ENCODE measurements around the gene NRG2.

The NRG2 gene

GRCh38 chr5:139997276-139997675 is 45.8 kb downstream of the NRG2 start:
- TF ChIP-seq POLR2AphosphoS5 (IDR thresholded peaks at IDR 0.05; ENCODE audit: low read depth) (no peak), GABPA (IDR thresholded peaks at IDR 0.05; ENCODE audit: low read depth) (no peak), SPI1 (IDR thresholded peaks at IDR 0.05; ENCODE audit: borderline replicate concordance, low read depth) (no peak)
- TF ChIP-seq, protein P1, sequence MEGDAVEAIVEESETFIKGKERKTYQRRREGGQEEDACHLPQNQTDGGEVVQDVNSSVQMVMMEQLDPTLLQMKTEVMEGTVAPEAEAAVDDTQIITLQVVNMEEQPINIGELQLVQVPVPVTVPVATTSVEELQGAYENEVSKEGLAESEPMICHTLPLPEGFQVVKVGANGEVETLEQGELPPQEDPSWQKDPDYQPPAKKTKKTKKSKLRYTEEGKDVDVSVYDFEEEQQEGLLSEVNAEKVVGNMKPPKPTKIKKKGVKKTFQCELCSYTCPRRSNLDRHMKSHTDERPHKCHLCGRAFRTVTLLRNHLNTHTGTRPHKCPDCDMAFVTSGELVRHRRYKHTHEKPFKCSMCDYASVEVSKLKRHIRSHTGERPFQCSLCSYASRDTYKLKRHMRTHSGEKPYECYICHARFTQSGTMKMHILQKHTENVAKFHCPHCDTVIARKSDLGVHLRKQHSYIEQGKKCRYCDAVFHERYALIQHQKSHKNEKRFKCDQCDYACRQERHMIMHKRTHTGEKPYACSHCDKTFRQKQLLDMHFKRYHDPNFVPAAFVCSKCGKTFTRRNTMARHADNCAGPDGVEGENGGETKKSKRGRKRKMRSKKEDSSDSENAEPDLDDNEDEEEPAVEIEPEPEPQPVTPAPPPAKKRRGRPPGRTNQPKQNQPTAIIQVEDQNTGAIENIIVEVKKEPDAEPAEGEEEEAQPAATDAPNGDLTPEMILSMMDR (IDR thresholded peaks at IDR 0.05; ENCODE audit: insufficient read depth, low read length): no peak
- TF ChIP-seq, protein P2, sequence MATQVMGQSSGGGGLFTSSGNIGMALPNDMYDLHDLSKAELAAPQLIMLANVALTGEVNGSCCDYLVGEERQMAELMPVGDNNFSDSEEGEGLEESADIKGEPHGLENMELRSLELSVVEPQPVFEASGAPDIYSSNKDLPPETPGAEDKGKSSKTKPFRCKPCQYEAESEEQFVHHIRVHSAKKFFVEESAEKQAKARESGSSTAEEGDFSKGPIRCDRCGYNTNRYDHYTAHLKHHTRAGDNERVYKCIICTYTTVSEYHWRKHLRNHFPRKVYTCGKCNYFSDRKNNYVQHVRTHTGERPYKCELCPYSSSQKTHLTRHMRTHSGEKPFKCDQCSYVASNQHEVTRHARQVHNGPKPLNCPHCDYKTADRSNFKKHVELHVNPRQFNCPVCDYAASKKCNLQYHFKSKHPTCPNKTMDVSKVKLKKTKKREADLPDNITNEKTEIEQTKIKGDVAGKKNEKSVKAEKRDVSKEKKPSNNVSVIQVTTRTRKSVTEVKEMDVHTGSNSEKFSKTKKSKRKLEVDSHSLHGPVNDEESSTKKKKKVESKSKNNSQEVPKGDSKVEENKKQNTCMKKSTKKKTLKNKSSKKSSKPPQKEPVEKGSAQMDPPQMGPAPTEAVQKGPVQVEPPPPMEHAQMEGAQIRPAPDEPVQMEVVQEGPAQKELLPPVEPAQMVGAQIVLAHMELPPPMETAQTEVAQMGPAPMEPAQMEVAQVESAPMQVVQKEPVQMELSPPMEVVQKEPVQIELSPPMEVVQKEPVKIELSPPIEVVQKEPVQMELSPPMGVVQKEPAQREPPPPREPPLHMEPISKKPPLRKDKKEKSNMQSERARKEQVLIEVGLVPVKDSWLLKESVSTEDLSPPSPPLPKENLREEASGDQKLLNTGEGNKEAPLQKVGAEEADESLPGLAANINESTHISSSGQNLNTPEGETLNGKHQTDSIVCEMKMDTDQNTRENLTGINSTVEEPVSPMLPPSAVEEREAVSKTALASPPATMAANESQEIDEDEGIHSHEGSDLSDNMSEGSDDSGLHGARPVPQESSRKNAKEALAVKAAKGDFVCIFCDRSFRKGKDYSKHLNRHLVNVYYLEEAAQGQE (IDR thresholded peaks at IDR 0.05; ENCODE audit: insufficient replicate concordance, low read depth): no peak
- Histone ChIP-seq H3K27me3 (ENCODE audit: insufficient read depth, poor library complexity, severe bottlenecking) (no peaks in the 10 kb centered on the region), H3K4me3 (replicated peaks; ENCODE audit: insufficient read depth, low read length) (no peak overlapping the region), H3K27ac (replicated peaks) (no peak overlapping the region)
- DNase-seq (ENCODE audit: low read depth in 1 of 2, low spot score in 1 of 2): no peak

GRCh38 chr5:139995929-139996328 is 47.2 kb downstream of the NRG2 start:
- no peak for DNase-seq (ENCODE audit: low read depth in 1 of 2, low spot score in 1 of 2)
- H3K4me3 ChIP-seq (replicated peaks; ENCODE audit: insufficient read depth, low read length): no peak overlapping the region
- TF ChIP-seq, protein P1 (IDR thresholded peaks at IDR 0.05; ENCODE audit: insufficient read depth, low read length): no peak
- TF ChIP-seq, protein P2 (IDR thresholded peaks at IDR 0.05; ENCODE audit: insufficient replicate concordance, low read depth): no peak
- TF ChIP-seq POLR2AphosphoS5 (IDR thresholded peaks at IDR 0.05; ENCODE audit: low read depth): no peak
- TF ChIP-seq GABPA (IDR thresholded peaks at IDR 0.05; ENCODE audit: low read depth): no peak
- TF ChIP-seq SPI1 (IDR thresholded peaks at IDR 0.05; ENCODE audit: borderline replicate concordance, low read depth): no peak
- H3K27ac ChIP-seq (replicated peaks): no peak overlapping the region
- no peaks in the 10 kb centered on the region for H3K27me3 ChIP-seq (ENCODE audit: insufficient read depth, poor library complexity, severe bottlenecking)

DNA sequence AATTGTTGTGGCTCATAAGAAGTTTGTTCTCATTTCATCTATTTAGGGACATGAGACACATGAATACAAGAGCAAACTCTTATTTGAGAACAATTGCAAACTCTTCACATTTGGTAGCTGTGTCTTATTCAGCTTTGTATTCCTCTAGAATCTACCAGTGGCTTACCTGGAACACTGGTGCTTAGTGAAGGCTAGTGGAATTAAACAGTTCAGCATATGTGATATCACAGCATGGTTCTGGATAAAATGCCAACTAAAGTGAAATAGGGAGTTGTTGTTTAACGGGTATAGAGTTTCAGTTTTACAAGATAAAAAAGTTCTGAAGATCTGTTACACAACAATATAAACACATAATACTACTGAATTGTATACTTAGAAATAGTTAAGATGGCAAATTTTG is 48.9 kb downstream of the NRG2 start:
- Histone ChIP-seq H3K4me3 (replicated peaks; ENCODE audit: insufficient read depth, low read length) (no peak overlapping the region), H3K27ac (replicated peaks) (no peak overlapping the region), H3K27me3 (ENCODE audit: insufficient read depth, poor library complexity, severe bottlenecking) (no peaks in the 10 kb centered on the region)
- TF ChIP-seq, protein P2 (IDR thresholded peaks at IDR 0.05; ENCODE audit: insufficient replicate concordance, low read depth): no peak
- TF ChIP-seq SPI1 (IDR thresholded peaks at IDR 0.05; ENCODE audit: borderline replicate concordance, low read depth) (no peak), GABPA (IDR thresholded peaks at IDR 0.05; ENCODE audit: low read depth) (no peak), POLR2AphosphoS5 (IDR thresholded peaks at IDR 0.05; ENCODE audit: low read depth) (no peak)
- TF ChIP-seq, protein P1 (IDR thresholded peaks at IDR 0.05; ENCODE audit: insufficient read depth, low read length): no peak
- DNase-seq (ENCODE audit: low read depth in 1 of 2, low spot score in 1 of 2): no peak

Measured in HL-60 (cell line).